Neural progenitor cell (in vitro differentiated cells): ENCODE results near the gene TSTD2. TPM values are rescaled to one million over a fixed set of nuclear protein-coding genes. Genes with fewer than 3 reads are reported as not detected.

ENCODE experiments used
- DNase-seq: peaks from one replicate; pipeline ENCODE4 v3.0.0-alpha.2; 2016; ENCODE audit warnings: low spot score
- H2AFZ ChIP-seq: fragments of 200-600 bp; sonication (generic); replicated peaks from 2 replicates; pipeline ENCODE4 v1.6.1; 2016; ENCODE audit warnings: antibody characterized with exemption
- H3F3A ChIP-seq: fragments of 200-600 bp; sonication (generic); 2 replicates; pipeline ENCODE4 v1.6.1; 2016; ENCODE audit warnings: antibody characterized with exemption, low read depth
- H3K27ac ChIP-seq: fragments of 200-600 bp; sonication (generic); 2 replicates; pipeline ENCODE4 v1.5.1; 2016; ENCODE audit warnings: mild to moderate bottlenecking
- H3K27me3 ChIP-seq: fragments of 200-600 bp; sonication (generic); 2 replicates; pipeline ENCODE4 v1.6.1; 2016; ENCODE audit warnings: mild to moderate bottlenecking, moderate library complexity
- H3K36me3 ChIP-seq: fragments of 200-600 bp; sonication (generic); 2 replicates; pipeline ENCODE4 v1.5.1; 2016
- H3K4me1 ChIP-seq: fragments of 200-600 bp; sonication (generic); 2 replicates; pipeline ENCODE4 v1.6.1; 2016; ENCODE audit warnings: mixed run types
- H3K4me2 ChIP-seq: fragments of 200-600 bp; sonication (generic); 2 replicates; pipeline ENCODE4 v1.6.1; 2016
- H3K4me3 ChIP-seq: fragments of 200-600 bp; sonication (generic); 2 replicates; pipeline ENCODE4 v1.5.1; 2016
- H3K79me2 ChIP-seq: fragments of 200-600 bp; sonication (generic); 2 replicates; pipeline ENCODE4 v1.6.1; 2016; ENCODE audit warnings: low read depth
- H3K9ac ChIP-seq: fragments of 200-600 bp; sonication (generic); 2 replicates; pipeline ENCODE4 v1.6.1; 2016
- H3K9me3 ChIP-seq: fragments of 200-600 bp; sonication (generic); 2 replicates; pipeline ENCODE4 v1.5.1; 2016; ENCODE audit warnings: low read depth
- H4K20me1 ChIP-seq: fragments of 200-600 bp; sonication (generic); 2 replicates; pipeline ENCODE4 v1.6.1; 2016; ENCODE audit warnings: low read depth
- H3K27ac Mint-ChIP-seq: 3 replicates; pipeline ENCODE4 v1.8.0; 2021; ENCODE audit warnings: mixed read lengths
- H3K27me3 Mint-ChIP-seq: 2 replicates; pipeline ENCODE4 v1.8.0; 2022; ENCODE audit warnings: low read depth, mild to moderate bottlenecking, inconsistent platforms, moderate library complexity, mixed read lengths; ENCODE audit not compliant: insufficient read depth
- H3K36me3 Mint-ChIP-seq: 3 replicates; pipeline ENCODE4 v1.8.0; 2021; ENCODE audit warnings: mixed read lengths
- H3K4me1 Mint-ChIP-seq: 3 replicates; pipeline ENCODE4 v1.8.0; 2021; ENCODE audit warnings: mixed read lengths
- H3K4me3 Mint-ChIP-seq: 3 replicates; pipeline ENCODE4 v1.8.0; 2021; ENCODE audit warnings: mild to moderate bottlenecking, moderate library complexity, mixed read lengths
- H3K9me3 Mint-ChIP-seq: 3 replicates; pipeline ENCODE4 v1.8.0; 2020; ENCODE audit warnings: mixed read lengths
- CTCF ChIP-seq: fragments of 200-600 bp; sonication (generic); IDR thresholded peaks from 2 replicates; pipeline ENCODE4 v1.5.1; 2017; ENCODE audit warnings: antibody characterized with exemption, mild to moderate bottlenecking
- EZH2 ChIP-seq: fragments of 200-600 bp; sonication (generic); IDR thresholded peaks from 2 replicates; pipeline ENCODE4 v1.6.1; 2017; ENCODE audit warnings: antibody characterized with exemption, mild to moderate bottlenecking, moderate library complexity
- EZH2phosphoT487 ChIP-seq: fragments of 200-600 bp; sonication (generic); IDR thresholded peaks from 2 replicates; pipeline ENCODE4 v1.6.1; 2017; ENCODE audit warnings: antibody characterized with exemption
- total RNA-seq: library from RNA; depleted of rRNA; stranded (reverse); fragments of >200 nt; gene quantifications from 2 replicates; pipeline ENCODE4 v1.2.3, GENCODE V29; 2015; ENCODE audit warnings: low replicate concordance

Gene TSTD2
- total RNA-seq, 1 donor from 2014 or later, result 45.4 TPM

GRCh38 chr9:97551308-97551707, 81.9 kb downstream of the TSTD2 start:
- H4K20me1 ChIP-seq, result no peaks in the 10 kb centered on the region
- H3K27me3 ChIP-seq, result no peaks in the 10 kb centered on the region
- no peaks in the 10 kb centered on the region for H3K36me3 ChIP-seq
- peaks cover 7% of the 10 kb centered on the region for H3K4me1 ChIP-seq
- no peak for DNase-seq
- H3K27ac Mint-ChIP-seq, result no peak overlapping the region
- TF ChIP-seq EZH2 (no peak), CTCF (no peak), EZH2phosphoT487 (no peak)
- H3K9me3 Mint-ChIP-seq, result no peaks in the 10 kb centered on the region
- no peaks in the 10 kb centered on the region for H3K79me2 ChIP-seq
- no peak overlapping the region for H3K4me2 ChIP-seq
- no peak overlapping the region for H3K4me3 Mint-ChIP-seq
- H3K4me1 Mint-ChIP-seq, result peaks cover 5% of the 10 kb centered on the region
- H3K27ac ChIP-seq, result no peak overlapping the region
- no peak overlapping the region for H3K4me3 ChIP-seq
- H3K27me3 Mint-ChIP-seq, result peaks cover 5% of the 10 kb centered on the region
- H3K9ac ChIP-seq, result no peak overlapping the region
- no peak overlapping the region for H2AFZ ChIP-seq
- no peaks in the 10 kb centered on the region for H3K9me3 ChIP-seq
- no peaks in the 10 kb centered on the region for H3K36me3 Mint-ChIP-seq
- no peaks in the 10 kb centered on the region for H3F3A ChIP-seq

- Histone ChIP-seq H3K27me3 (no peaks in the 10 kb centered on the region), H3K79me2 (no peaks in the 10 kb centered on the region), H3K4me2 (no peak overlapping the region), H3K9ac (no peak overlapping the region), H2AFZ (no peak overlapping the region), H3K4me1 (peaks cover 6% of the 10 kb centered on the region), H3K4me3 (no peak overlapping the region), H4K20me1 (no peaks in the 10 kb centered on the region), H3K36me3 (no peaks in the 10 kb centered on the region), H3K9me3 (no peaks in the 10 kb centered on the region), H3K27ac (no peak overlapping the region), H3F3A (no peaks in the 10 kb centered on the region)
- no peak for DNase-seq
- Mint-ChIP-seq H3K27me3 (peaks cover 5% of the 10 kb centered on the region), H3K27ac (no peak overlapping the region), H3K4me3 (no peak overlapping the region), H3K4me1 (peaks cover 9% of the 10 kb centered on the region), H3K9me3 (no peaks in the 10 kb centered on the region), H3K36me3 (no peaks in the 10 kb centered on the region)
- TF ChIP-seq EZH2phosphoT487 (no peak), EZH2 (no peak), CTCF (no peak)
Observed at GRCh38 chr9:97550386-97550785, 82.8 kb downstream of the TSTD2 start.

Other genes with a start within 250 kb of the TSTD2 start
- 5.6 and 8.1 TPM in 2 replicates for gene TDRD7, start 221.3 kb downstream of the TSTD2 start, total RNA-seq
- gene TMOD1, start 131.7 kb downstream of the TSTD2 start, total RNA-seq, result 0.15 TPM in 1 of 2 replicates, not detected in the other
- gene NCBP1, start 453 bp upstream of the TSTD2 start, total RNA-seq, result 42.3 and 55.9 TPM in 2 replicates
- gene XPA, start 64.0 kb upstream of the TSTD2 start, total RNA-seq, result 6.4 and 9.2 TPM in 2 replicates
- gene FOXE1, start 219.9 kb upstream of the TSTD2 start, total RNA-seq, result not detected in 2 replicates